Activated CD8-positive, alpha-beta memory T cell treated with anti-CD3 and anti-CD28 coated beads, Interleukin-2, amount 50 U/mL, for 1 hour (primary cell): ENCODE data around the gene P4HB.

Experiments
- DNase-seq: peaks from one replicate; pipeline ENCODE4 v3.0.0-alpha.2; 2020; ENCODE audit errors: extremely low read depth

P4HB gene

DNA sequence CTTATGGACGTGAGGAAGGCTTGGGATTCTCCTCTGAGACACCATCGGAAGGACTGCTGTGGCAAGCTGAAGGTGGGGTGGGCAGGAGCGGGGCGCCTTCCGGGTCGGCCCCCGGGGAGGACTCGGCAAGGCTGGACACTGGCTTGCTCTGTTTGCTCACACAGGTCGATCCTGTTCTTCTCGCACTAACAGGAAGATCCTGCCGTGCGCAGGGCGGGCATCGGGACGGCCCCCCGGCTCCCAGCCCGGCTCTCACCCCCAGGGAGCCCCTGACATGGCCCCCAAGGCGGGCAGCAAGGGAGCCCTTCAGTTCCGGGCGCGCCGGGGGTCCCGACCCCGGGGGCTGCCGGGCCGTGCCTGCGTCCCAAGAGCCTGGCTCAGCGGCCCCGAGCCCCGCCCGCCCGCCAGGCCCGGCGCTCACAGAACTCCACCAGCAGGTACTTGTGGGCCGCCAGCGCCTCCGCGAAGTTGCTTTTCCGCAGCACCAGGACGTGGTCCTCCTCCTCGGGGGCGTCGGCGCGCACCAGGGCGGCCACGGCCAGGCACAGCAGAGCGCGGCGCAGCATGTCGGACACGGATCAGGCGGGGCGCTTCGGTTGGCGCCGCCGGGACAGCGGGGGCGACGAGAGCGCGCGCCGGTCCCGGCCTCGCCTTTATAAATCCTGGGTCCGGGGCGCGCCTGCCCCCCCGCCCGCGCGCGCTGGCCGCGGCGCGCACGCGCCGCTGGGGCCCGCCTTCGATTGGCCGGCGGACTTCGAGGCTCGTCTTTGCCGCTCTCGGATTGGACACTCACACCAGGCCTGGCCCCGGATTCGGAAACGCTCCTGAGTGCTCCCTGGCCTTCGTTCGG, at the start of gene P4HB:
Gene P4HB, minus strand, starts transcription at position 630 of the 850 bp plus-strand sequence. Its CDS starts 64 bp downstream, at position 566.
- no peak for DNase-seq

DNA sequence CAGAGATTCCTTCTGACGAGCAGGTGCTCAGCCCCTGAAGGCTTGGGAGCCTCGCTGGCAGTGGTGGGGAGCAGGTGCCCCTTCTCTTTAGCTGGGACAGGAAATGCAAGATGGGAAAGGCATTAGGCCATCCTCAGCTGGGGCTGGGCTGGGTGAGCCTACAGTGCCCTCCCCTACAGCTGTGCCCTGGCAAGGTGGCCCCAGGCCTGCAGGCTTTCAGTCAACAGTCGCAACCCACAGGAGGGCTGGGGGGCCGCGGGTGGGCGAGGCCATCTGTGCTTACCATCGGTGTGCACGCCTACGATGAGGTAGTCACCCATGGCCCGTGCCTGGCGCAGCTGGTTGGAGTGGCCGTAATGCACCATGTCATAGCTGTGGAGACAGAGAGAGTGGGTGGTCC, 48.9 kb upstream of the P4HB start:
- no peak for DNase-seq

GRCh38 chr17:81908793-81909192, 48.5 kb upstream of the P4HB start:
- DNase-seq, result no peak

DNA sequence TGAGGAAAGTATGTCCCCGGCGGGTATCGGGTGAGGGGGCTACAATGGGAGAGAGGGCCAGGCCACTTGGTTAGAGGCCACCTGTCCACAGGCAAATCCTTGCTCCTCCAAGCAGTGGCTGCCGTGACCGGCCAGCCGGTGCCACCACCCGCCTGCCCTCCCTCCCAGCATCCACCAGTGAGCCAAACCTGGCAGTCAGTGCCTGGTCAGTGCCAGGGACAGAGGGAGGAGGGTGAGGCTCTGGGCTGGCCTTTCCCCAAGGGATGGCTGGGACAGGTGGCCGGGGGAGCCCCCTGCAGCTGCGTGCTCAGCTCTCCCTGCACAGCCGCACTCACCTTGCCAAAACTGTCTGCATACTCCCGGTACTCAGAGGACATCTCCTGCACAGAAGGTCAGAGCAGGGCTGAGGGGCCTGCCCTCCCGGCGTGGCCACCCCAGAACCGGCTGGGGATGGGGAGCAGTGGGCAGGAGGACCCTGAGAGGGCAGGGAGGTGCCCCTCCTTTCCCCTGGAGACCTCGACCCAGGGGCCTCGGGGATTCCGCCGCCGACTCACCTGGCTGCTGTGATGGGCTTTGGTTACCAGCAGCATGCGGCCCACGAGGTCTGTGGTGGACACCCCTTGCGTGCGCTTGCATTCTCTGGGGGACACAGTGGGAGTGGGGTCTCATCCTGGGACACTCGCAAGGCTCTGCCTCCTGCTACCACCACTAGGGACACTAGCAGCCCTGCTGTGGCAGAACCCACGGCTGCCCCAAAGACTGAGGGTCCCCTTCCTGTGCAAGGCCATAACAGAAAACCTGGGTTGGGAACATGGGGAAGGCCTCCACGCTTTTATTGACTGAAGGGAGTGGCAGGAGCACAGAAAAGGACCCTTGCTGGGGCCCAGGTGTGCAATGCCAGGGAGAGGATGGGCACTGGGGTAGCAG, 47.1 kb upstream of the P4HB start:
- no peak for DNase-seq

DNA sequence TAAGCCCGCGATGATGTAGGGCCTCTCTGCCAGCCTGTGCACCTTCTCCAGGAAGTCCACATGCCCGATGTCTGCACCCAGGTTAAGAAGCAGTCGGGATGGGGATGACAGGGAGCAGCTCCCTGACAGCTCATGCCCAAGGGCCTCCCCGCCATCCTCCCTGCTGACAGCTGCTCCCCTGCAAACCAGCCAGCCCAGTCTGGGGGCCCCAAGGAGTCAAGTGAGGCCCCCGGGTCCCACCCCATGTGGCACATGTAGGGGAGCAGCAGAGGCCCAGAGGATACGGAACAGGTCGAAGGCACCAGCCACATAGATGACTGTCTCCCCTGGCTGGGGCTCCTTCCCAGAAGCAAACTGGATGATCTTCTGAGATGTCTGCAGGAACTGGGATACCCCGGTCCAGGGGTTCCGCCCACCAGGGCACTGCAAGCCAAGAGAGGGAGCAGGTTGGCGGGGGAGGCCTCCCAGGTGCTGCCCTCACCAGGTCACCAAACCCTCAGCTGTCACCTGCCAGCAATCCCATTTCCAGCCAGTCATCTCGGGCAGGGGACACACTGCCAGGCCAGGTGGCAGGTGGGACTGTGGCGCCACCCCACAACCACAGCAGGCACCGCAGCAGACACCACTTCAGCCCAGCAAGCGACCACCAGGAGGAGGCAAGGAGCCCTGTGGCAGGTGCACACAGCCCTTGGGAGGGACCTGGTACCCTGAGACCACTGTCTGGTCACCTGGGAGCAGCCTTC, 46.3 kb upstream of the P4HB start:
- DNase-seq, result no peak

DNA sequence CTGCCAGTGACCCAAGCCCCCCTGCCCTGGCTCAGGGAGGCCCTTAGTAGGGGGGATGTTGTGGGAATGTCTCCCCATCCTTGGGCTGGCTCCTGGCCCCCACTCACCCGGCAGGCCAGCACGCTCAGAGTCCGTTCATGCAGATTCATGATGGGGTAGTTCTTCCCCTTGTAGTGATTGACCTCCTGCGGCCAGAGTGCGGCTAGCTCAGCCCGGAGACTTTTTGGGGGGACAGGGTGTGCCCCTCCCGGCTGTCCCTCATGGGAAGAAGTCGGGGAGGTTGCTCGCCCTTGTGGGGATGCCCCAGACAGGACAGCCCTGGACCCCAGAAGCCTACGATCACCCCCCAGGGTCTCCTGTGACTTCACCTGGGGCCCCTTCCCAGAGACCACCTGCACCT, 45.7 kb upstream of the P4HB start:
- DNase-seq, result no peak

DNA sequence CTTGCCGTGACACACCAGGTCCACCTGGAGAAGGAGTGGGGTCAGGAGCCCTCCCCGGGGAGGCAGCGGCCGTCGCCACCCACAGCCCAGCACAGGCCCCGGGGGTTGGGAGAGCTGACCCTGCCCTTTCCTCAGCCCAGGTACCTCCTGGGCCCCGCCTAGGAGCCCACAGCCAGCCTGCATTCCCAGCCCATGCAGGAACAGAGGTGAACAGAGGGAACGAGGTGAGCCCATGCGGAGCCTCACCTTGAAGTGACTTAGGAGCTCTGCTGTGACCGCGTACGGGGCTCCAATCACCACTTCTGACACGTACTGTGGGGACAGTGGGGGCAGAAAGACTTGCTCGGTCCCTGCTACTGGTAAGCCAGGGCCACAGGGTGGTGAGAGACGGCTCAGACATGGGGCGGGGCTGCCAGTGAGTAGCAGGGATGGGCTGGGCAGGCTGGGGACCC, 45.1 kb upstream of the P4HB start:
- DNase-seq, result no peak

- no peak for DNase-seq
These were observed 44.5 kb upstream of the P4HB start for GRCh38 chr17:81904600-81905423.

GRCh38 chr17:81903896-81904599, 43.7 kb upstream of the P4HB start:
- no peak for DNase-seq

- DNase-seq, result no peak
These were observed 43.1 kb upstream of the P4HB start for GRCh38 chr17:81903415-81903831.

GRCh38 chr17:81902653-81903414, 42.5 kb upstream of the P4HB start:
- no peak for DNase-seq

- no peak for DNase-seq
These were observed 41.8 kb upstream of the P4HB start, which contains the start of gene NPB for GRCh38 chr17:81902023-81902652. NPB (plus strand) TSS chr17:81902238; CDS start chr17:81902278, 40 bp downstream.

GRCh38 chr17:81901167-81902022, 41.1 kb upstream of the P4HB start:
- no peak for DNase-seq

DNA sequence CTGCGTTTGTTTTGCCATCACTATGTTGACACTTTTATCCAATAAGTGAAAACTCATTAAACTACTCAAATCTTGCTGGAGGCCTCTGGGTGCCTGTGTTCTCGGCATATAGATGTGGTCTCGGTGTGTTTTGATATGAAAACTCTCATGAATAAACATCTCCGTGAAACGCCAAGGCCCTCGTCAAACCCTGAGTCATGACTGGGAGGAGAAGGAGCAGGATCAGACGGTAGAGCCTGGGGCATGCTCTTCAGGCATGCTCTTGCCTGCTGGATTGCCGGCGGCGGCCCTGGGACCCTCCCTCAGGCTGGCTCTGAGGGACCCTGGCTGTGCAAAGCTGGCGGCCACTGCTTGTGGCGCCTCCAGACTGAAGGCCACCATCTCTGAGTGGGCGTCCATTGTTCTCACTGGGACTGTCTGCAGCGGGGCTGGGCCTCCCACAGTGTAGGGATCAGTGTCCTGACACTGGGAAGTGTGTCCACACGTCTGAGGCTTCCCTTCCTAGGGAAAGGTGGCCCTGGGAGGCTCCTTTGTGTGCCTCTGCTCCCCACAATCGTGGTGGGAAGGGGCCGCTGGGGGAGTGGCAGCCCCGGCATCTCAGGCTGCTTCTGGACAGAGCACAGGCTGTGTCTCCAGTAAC, 40.0 kb upstream of the P4HB start:
- no peak for DNase-seq

- no peak for DNase-seq
These were observed 39.3 kb upstream of the P4HB start for GRCh38 chr17:81899514-81900166.

DNA sequence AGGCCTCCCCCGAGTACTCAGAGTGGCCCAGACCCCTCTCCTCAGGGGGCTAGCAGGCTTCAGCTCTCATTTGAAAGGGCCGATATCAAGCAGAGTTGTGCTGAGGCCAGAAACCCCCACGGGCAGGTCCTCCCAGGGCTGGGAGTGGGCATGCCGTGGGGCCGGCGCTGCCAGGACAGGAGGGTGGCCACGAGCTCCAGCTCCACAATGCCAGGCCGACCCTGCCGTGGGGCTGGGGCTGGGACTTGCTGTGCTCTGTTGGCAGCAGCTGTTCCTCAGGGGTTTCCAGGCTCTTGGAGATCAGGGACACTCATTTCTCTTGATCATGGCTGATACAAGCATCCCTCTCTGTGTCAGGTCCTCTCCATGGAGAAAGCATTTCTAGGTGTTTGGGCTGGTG, 38.5 kb upstream of the P4HB start:
- DNase-seq, result no peak
